8988T (cell line): ENCODE results near the gene TPRA1.

Experiments used
- DNase-seq: peaks from one replicate; pipeline ENCODE4 v3.0.0; 2011

Gene TPRA1

GRCh38 chr3:127552038-127552437 is 38.5 kb downstream of the TPRA1 start:
- no peak for DNase-seq

GRCh38 chr3:127551178-127551577 is 39.4 kb downstream of the TPRA1 start:
- no peak for DNase-seq

GRCh38 chr3:127550468-127551157 is 39.9 kb downstream of the TPRA1 start:
- no peak for DNase-seq

GRCh38 chr3:127549826-127550467 is 40.6 kb downstream of the TPRA1 start:
- no peak for DNase-seq

- DNase-seq, result peak; percentile 89
Observed at GRCh38 chr3:127547761-127548605, 42.5 kb downstream of the TPRA1 start.

GRCh38 chr3:127546970-127547733 is 43.4 kb downstream of the TPRA1 start:
- DNase-seq, result no peak

GRCh38 chr3:127546554-127546953 is 44.0 kb downstream of the TPRA1 start:
- no peak for DNase-seq

GRCh38 chr3:127545711-127546457 is 44.6 kb downstream of the TPRA1 start:
- no peak for DNase-seq

GRCh38 chr3:127545216-127545615 is 45.3 kb downstream of the TPRA1 start:
- DNase-seq, result no peak

GRCh38 chr3:127544803-127545201 is 45.7 kb downstream of the TPRA1 start:
- DNase-seq, result no peak

- DNase-seq, result peak; percentile 95
Observed at GRCh38 chr3:127544192-127544802, 46.2 kb downstream of the TPRA1 start.

- DNase-seq, result no peak
Observed at GRCh38 chr3:127543441-127543840, 47.1 kb downstream of the TPRA1 start.

GRCh38 chr3:127542441-127542952 is 48.0 kb downstream of the TPRA1 start:
- DNase-seq, result no peak

- no peak for DNase-seq
Observed at GRCh38 chr3:127541320-127541719, 49.2 kb downstream of the TPRA1 start.

GRCh38 chr3:127539366-127540060 is 51.0 kb downstream of the TPRA1 start:
- no peak for DNase-seq

- no peak for DNase-seq
Observed at GRCh38 chr3:127538569-127538968, 52.0 kb downstream of the TPRA1 start.

- DNase-seq, result no peak
Observed at GRCh38 chr3:127536830-127537812, 53.4 kb downstream of the TPRA1 start.

GRCh38 chr3:127535901-127536829 is 54.4 kb downstream of the TPRA1 start:
- no peak for DNase-seq
